NCI-H510A treated with DMSO at 0.1 percent for 48 hours (cell line): ENCODE measurements around the gene ADAMTSL3.

Experiments
- DNase-seq: peaks from one replicate; lab custom pipeline; 2025; lab: John Stamatoyannopoulos, UW

Gene ADAMTSL3

GRCh38 chr15:83653639-83654378 is at the start of gene ADAMTSL3:
Gene ADAMTSL3, plus strand, starts transcription at chr15:83654123. Its CDS starts 1,639 bp downstream, at chr15:83655762.
- no peak for DNase-seq

GRCh38 chr15:83604549-83604948 is 49.4 kb upstream of the ADAMTSL3 start:
- DNase-seq, result no peak

- DNase-seq, result no peak
These were observed 48.6 kb upstream of the ADAMTSL3 start for GRCh38 chr15:83605111-83605945.

- no peak for DNase-seq
These were observed 43.8 kb upstream of the ADAMTSL3 start for GRCh38 chr15:83610132-83610531.

GRCh38 chr15:83610901-83611685 is 42.8 kb upstream of the ADAMTSL3 start:
- DNase-seq, result no peak

- no peak for DNase-seq
These were observed 41.7 kb upstream of the ADAMTSL3 start for GRCh38 chr15:83612226-83612625.

GRCh38 chr15:83612898-83613635 is 40.9 kb upstream of the ADAMTSL3 start:
- no peak for DNase-seq

GRCh38 chr15:83613714-83614113 is 40.2 kb upstream of the ADAMTSL3 start:
- DNase-seq, result no peak

GRCh38 chr15:83616840-83617239 is 37.1 kb upstream of the ADAMTSL3 start:
- no peak for DNase-seq

- no peak for DNase-seq
These were observed 27.6 kb upstream of the ADAMTSL3 start for GRCh38 chr15:83626171-83626802.

- no peak for DNase-seq
These were observed 22.4 kb upstream of the ADAMTSL3 start for GRCh38 chr15:83631534-83631933.

- DNase-seq, result no peak
These were observed 10.7 kb upstream of the ADAMTSL3 start for GRCh38 chr15:83643201-83643600.

GRCh38 chr15:83644439-83644838 is 9.5 kb upstream of the ADAMTSL3 start:
- no peak for DNase-seq

- no peak for DNase-seq
These were observed 3.1 kb upstream of the ADAMTSL3 start for GRCh38 chr15:83650831-83651230.

- DNase-seq, result no peak
These were observed 2.4 kb upstream of the ADAMTSL3 start for GRCh38 chr15:83651541-83651940.

- DNase-seq, result no peak
These were observed 1.2 kb upstream of the ADAMTSL3 start for GRCh38 chr15:83652626-83653204.

GRCh38 chr15:83653288-83653638 is 660 bp upstream of the ADAMTSL3 start:
- DNase-seq, result no peak

GRCh38 chr15:83654379-83655236 is 685 bp downstream of the ADAMTSL3 start:
- no peak for DNase-seq

GRCh38 chr15:83655237-83655616 is 1.3 kb downstream of the ADAMTSL3 start:
- DNase-seq, result no peak

GRCh38 chr15:83656192-83656591 is 2.3 kb downstream of the ADAMTSL3 start:
- DNase-seq, result no peak
